Measurements from ENCODE around the gene LYZ. TPM values are rescaled to one million over a fixed set of nuclear protein-coding genes. Genes with fewer than 3 reads are reported as not detected.

Gene LYZ
- total and polyA plus RNA-seq, 8 donors, result 44.5 to 394 (median 63.6) TPM

- H3K27ac ChIP-seq, result peak overlapping the region in 1 of 2 donors; percentile 89
- ATAC-seq, result no peak
- peak overlapping the region in 1 of 2 donors; percentile 40 for H3K4me3 ChIP-seq
- peaks cover 0 to 37% of the 10 kb centered on the region in 2 donors for H3K4me1 ChIP-seq
- intact Hi-C loops (cut with DNase I), result no loop called here
- no peak for DNase-seq
- H3K9me3 ChIP-seq, result no peaks in the 10 kb centered on the region
- H3K36me3 ChIP-seq, result no peaks in the 10 kb centered on the region
- no peak for TF ChIP-seq CTCF (IDR thresholded peaks at IDR 0.05)
- H3K27me3 ChIP-seq, result no peaks in the 10 kb centered on the region
Measured at GRCh38 chr12:69350777-69351176, 2.6 kb downstream of the LYZ start.

GRCh38 chr12:69351462-69352236, 3.5 kb downstream of the LYZ start:
- ATAC-seq (no peak), DNase-seq (no peak)
- intact Hi-C loops (cut with DNase I), result no loop called here
- Histone ChIP-seq H3K9me3 (no peaks in the 10 kb centered on the region), H3K36me3 (no peaks in the 10 kb centered on the region), H3K4me3 (no peak overlapping the region), H3K27me3 (no peaks in the 10 kb centered on the region), H3K27ac (no peak overlapping the region), H3K4me1 (peaks cover 0 to 33% of the 10 kb centered on the region in 2 donors)
- TF ChIP-seq CTCF (IDR thresholded peaks at IDR 0.05), result no peak

- intact Hi-C loops (cut with DNase I), result no loop called here
- no peak overlapping the region for H3K27ac ChIP-seq
- TF ChIP-seq CTCF (IDR thresholded peaks at IDR 0.05), result no peak
- no peaks in the 10 kb centered on the region for H3K36me3 ChIP-seq
- H3K9me3 ChIP-seq, result no peaks in the 10 kb centered on the region
- DNase-seq (no peak), ATAC-seq (no peak)
- peaks cover 0 to 35% of the 10 kb centered on the region in 2 donors for H3K4me1 ChIP-seq
- no peak overlapping the region for H3K4me3 ChIP-seq
- H3K27me3 ChIP-seq, result no peaks in the 10 kb centered on the region
Measured at GRCh38 chr12:69352904-69353303, 4.7 kb downstream of the LYZ start.

- no peak overlapping the region for H3K4me3 ChIP-seq
- H3K27ac ChIP-seq, result no peak overlapping the region
- no peaks in the 10 kb centered on the region for H3K9me3 ChIP-seq
- H3K4me1 ChIP-seq, result peaks cover 0 to 34% of the 10 kb centered on the region in 2 donors
- no peaks in the 10 kb centered on the region for H3K36me3 ChIP-seq
- ATAC-seq (no peak), DNase-seq (no peak)
- no peak for TF ChIP-seq CTCF (IDR thresholded peaks at IDR 0.05)
- intact Hi-C loops (cut with DNase I), result no loop called here
- no peaks in the 10 kb centered on the region for H3K27me3 ChIP-seq
Measured at GRCh38 chr12:69354172-69354555, 6.0 kb downstream of the LYZ start.

GRCh38 chr12:69354556-69355187, 6.5 kb downstream of the LYZ start:
- DNase-seq (no peak), ATAC-seq (no peak)
- Histone ChIP-seq H3K36me3 (no peaks in the 10 kb centered on the region), H3K4me1 (peaks cover 0 to 33% of the 10 kb centered on the region in 2 donors), H3K4me3 (no peak overlapping the region), H3K9me3 (no peaks in the 10 kb centered on the region), H3K27ac (no peak overlapping the region), H3K27me3 (no peaks in the 10 kb centered on the region)
- TF ChIP-seq CTCF (IDR thresholded peaks at IDR 0.05), result no peak
- intact Hi-C loops (cut with DNase I), result no loop called here

Measured in left lung (tissue), 10 donors.